Ovary (tissue), 3 donors: ENCODE results near the gene SBK3.

Experiments used
- EP300 ChIP-seq: sonication (generic); formaldehyde crosslinking; IDR thresholded peaks from one replicate; pipeline ENCODE4 v1.6.1; 2017; ENCODE audit warnings: antibody characterized with exemption
- POLR2A ChIP-seq: fragments of 450-650 bp; IDR thresholded peaks from one replicate; pipeline ENCODE4 v1.6.1; 2017; ENCODE audit warnings: antibody characterized with exemption, mild to moderate bottlenecking, moderate library complexity
- TF ChIP-seq, protein P1 (sequence below), 3 donors: fragments of 450-650 bp in 2 of 3; fragments of 200-600 bp in 1 of 3; IDR thresholded peaks; one replicate each; pipeline versions ENCODE4 v1.5.1 to v1.8.0; 2016 to 2022; ENCODE audit warnings: antibody characterized with exemption in 3 of 3, mild to moderate bottlenecking in 1 of 3
- donor health status: DM: no; HTN: no; CAD: no.

DNA sequence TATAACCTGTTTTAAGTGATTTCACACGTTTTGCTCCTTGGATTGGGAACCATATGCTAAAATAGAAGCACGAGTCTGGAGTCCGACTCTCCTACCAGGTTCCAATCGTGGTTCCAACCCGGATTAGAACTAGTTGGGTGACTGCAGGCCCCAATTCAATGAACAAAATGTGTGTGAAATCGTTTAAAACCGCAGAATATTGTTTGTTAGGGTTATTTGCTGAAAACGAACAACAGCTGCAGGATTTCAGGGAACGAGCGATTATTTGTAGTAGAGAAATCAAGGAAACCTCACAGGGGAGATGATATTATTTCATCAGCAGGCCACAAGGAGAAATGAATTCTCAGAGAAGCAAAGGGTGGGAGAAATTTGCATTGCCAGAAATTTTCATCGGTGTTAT is 40.4 kb downstream of the SBK3 start:
- TF ChIP-seq, protein P1, sequence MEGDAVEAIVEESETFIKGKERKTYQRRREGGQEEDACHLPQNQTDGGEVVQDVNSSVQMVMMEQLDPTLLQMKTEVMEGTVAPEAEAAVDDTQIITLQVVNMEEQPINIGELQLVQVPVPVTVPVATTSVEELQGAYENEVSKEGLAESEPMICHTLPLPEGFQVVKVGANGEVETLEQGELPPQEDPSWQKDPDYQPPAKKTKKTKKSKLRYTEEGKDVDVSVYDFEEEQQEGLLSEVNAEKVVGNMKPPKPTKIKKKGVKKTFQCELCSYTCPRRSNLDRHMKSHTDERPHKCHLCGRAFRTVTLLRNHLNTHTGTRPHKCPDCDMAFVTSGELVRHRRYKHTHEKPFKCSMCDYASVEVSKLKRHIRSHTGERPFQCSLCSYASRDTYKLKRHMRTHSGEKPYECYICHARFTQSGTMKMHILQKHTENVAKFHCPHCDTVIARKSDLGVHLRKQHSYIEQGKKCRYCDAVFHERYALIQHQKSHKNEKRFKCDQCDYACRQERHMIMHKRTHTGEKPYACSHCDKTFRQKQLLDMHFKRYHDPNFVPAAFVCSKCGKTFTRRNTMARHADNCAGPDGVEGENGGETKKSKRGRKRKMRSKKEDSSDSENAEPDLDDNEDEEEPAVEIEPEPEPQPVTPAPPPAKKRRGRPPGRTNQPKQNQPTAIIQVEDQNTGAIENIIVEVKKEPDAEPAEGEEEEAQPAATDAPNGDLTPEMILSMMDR (IDR thresholded peaks at IDR 0.05): no peak
- no peak for TF ChIP-seq POLR2A
- no peak for TF ChIP-seq EP300
